ENCODE data around the gene RUNX2. TPM values are rescaled to one million over a fixed set of nuclear protein-coding genes. Genes with fewer than 3 reads are reported as not detected.

Gene RUNX2
- total and polyA plus RNA-seq, 10 of the 15 experiments (the other 5 are each of a cell fraction or from before 2014, with no cell fraction given) = 0.01 to 0.77 (median 0.15) TPM; not detected in 3

- no peaks in the 10 kb centered on the region for H3K9me3 ChIP-seq (replicated peaks; ENCODE audit: control insufficient read depth, insufficient read depth, low read length)
- H3K36me3 ChIP-seq (ENCODE audit: control insufficient read depth in 2 of 2, insufficient read depth in 2 of 2, low read length in 1 of 2) = no peaks in the 10 kb centered on the region
- no peak for TF ChIP-seq SPI1 (IDR thresholded peaks at IDR 0.05; ENCODE audit: borderline replicate concordance, insufficient read depth, low read depth, low read length)
- TF ChIP-seq SMC3 (IDR thresholded peaks at IDR 0.05; ENCODE audit: borderline replicate concordance, low read length) = no peak
- no peak for TF ChIP-seq MXI1 (IDR thresholded peaks at IDR 0.05; ENCODE audit: low read depth, low read length)
- no peak for TF ChIP-seq YY1 (IDR thresholded peaks at IDR 0.05; ENCODE audit: low read depth, low read length)
- TF ChIP-seq BMI1 (IDR thresholded peaks at IDR 0.05; ENCODE audit: borderline replicate concordance) = no peak
- no peak for TF ChIP-seq RCOR1 (conservative IDR thresholded peaks at IDR 0.05; ENCODE audit: low read depth, low read length)
- intact Hi-C loops (cut with micrococcal nuclease; ENCODE audit: unreplicated experiment) (no loop called here), in situ Hi-C loops (cut with MboI) (no loop called here)
- H3K4me3 ChIP-seq = no peak overlapping the region
- CTCF ChIA-PET = no interaction called here
- H3K9ac ChIP-seq (ENCODE audit: control insufficient read depth, insufficient read depth, low read length) = no peak overlapping the region
- H3K4me2 ChIP-seq (ENCODE audit: control insufficient read depth, insufficient read depth) = no peak overlapping the region
- RAD21 ChIA-PET (ENCODE audit: unreplicated experiment) = no interaction called here
- peaks cover 0 to 2% of the 10 kb centered on the region in 2 experiments; a peak in 1 of 4 replicates for H3K27me3 ChIP-seq (replicated peaks in 1 of 2; ENCODE audit: control insufficient read depth in 2 of 2, insufficient read depth in 2 of 2, low read length in 1 of 2)
- H4K20me1 ChIP-seq (ENCODE audit: control insufficient read depth, insufficient read depth) = no peaks in the 10 kb centered on the region
- H3K4me1 ChIP-seq (ENCODE audit: control insufficient read depth, insufficient read depth, low read length) = no peaks in the 10 kb centered on the region
- no peak overlapping the region for H2AFZ ChIP-seq (ENCODE audit: control insufficient read depth, low read depth, low read length)
- ATAC-seq = no peak
- H3K79me2 ChIP-seq (ENCODE audit: control insufficient read depth, insufficient read depth, low read length) = no peaks in the 10 kb centered on the region
- POLR2A ChIA-PET = no interaction called here
- DNase-seq (ENCODE audit: low read depth, low spot score) = no peak
- 25% methylated on average over 1 of the region's 1 CpG for WGBS (ENCODE audit: insufficient coverage, insufficient replicate concordance, low lambda C conversion rate, missing lambda C conversion rate)
- BruUV-seq (replicated peaks) = no TSS peak
- SMC1A ChIA-PET (ENCODE audit: uncharacterized antibody, unreplicated experiment) = no interaction called here
- H3K27ac ChIP-seq (ENCODE audit: control insufficient read depth, insufficient read depth) = no peak overlapping the region
- FAIRE-seq = no peak
Measured at GRCh38 chr6:45591306-45591705, 263.2 kb downstream of the RUNX2 start.

- ChIA-PET SMC1A (ENCODE audit: uncharacterized antibody, unreplicated experiment) (no interaction called here), POLR2A (no interaction called here), RAD21 (ENCODE audit: unreplicated experiment) (no interaction called here), CTCF (no interaction called here)
- Histone ChIP-seq H3K27ac (ENCODE audit: control insufficient read depth, insufficient read depth) (no peak overlapping the region), H3K27me3 (replicated peaks in 1 of 2; ENCODE audit: control insufficient read depth in 2 of 2, insufficient read depth in 2 of 2, low read length in 1 of 2) (peaks cover 0 to 2% of the 10 kb centered on the region in 2 experiments; a peak in 1 of 4 replicates), H2AFZ (ENCODE audit: control insufficient read depth, low read depth, low read length) (no peak overlapping the region), H3K79me2 (ENCODE audit: control insufficient read depth, insufficient read depth, low read length) (no peaks in the 10 kb centered on the region), H3K4me3 (no peak overlapping the region), H3K4me1 (ENCODE audit: control insufficient read depth, insufficient read depth, low read length) (no peaks in the 10 kb centered on the region), H4K20me1 (ENCODE audit: control insufficient read depth, insufficient read depth) (no peaks in the 10 kb centered on the region), H3K36me3 (ENCODE audit: control insufficient read depth in 2 of 2, insufficient read depth in 2 of 2, low read length in 1 of 2) (no peaks in the 10 kb centered on the region), H3K9me3 (replicated peaks; ENCODE audit: control insufficient read depth, insufficient read depth, low read length) (no peaks in the 10 kb centered on the region), H3K9ac (ENCODE audit: control insufficient read depth, insufficient read depth, low read length) (no peak overlapping the region), H3K4me2 (ENCODE audit: control insufficient read depth, insufficient read depth) (no peak overlapping the region)
- 27% methylated on average over 5 of the region's 5 CpGs for WGBS (ENCODE audit: insufficient coverage, insufficient replicate concordance, low lambda C conversion rate, missing lambda C conversion rate)
- FAIRE-seq = no peak
- no TSS peak for BruUV-seq (replicated peaks)
- intact Hi-C loops (cut with micrococcal nuclease; ENCODE audit: unreplicated experiment) (no loop called here), in situ Hi-C loops (cut with MboI) (no loop called here)
- TF ChIP-seq RUNX3 (IDR thresholded peaks at IDR 0.05; ENCODE audit: low read length) (no peak), SMAD1 (IDR thresholded peaks at IDR 0.05; ENCODE audit: low read depth, partially characterized antibody) (no peak), RB1 (IDR thresholded peaks at IDR 0.05; ENCODE audit: borderline replicate concordance) (no peak), RELB (IDR thresholded peaks at IDR 0.05; ENCODE audit: low read depth) (no peak)
- DNase-seq (ENCODE audit: low read depth, low spot score) = no peak
- no peak for ATAC-seq
Measured at GRCh38 chr6:45591890-45592289, 263.8 kb downstream of the RUNX2 start.
